Mucosa of rectum (tissue), 2 donors: ENCODE results near the gene ZNF385C.

ENCODE experiments used
- H3K27ac ChIP-seq, 2 donors: one replicate each; pipeline ENCODE4 v1.7.0; 2013; ENCODE audit warnings: inconsistent platforms in 2 of 2, low read depth in 2 of 2, low read length in 2 of 2
- H3K27me3 ChIP-seq, 2 donors: one replicate each; pipeline ENCODE4 v1.7.0; 2013; ENCODE audit warnings: low read length in 2 of 2; ENCODE audit not compliant: control insufficient read depth in 2 of 2, insufficient read depth in 2 of 2
- H3K36me3 ChIP-seq, 2 donors: one replicate each; pipeline ENCODE4 v1.7.0; 2013; ENCODE audit warnings: low read length in 2 of 2; ENCODE audit not compliant: control insufficient read depth in 2 of 2, insufficient read depth in 2 of 2
- H3K4me1 ChIP-seq, 2 donors: one replicate each; pipeline ENCODE4 v1.7.0; 2013; ENCODE audit warnings: low read length in 2 of 2, mild to moderate bottlenecking in 1 of 2; ENCODE audit not compliant: control insufficient read depth in 2 of 2, insufficient read depth in 2 of 2
- H3K4me3 ChIP-seq, 2 donors: one replicate each; pipeline ENCODE4 v1.7.0; 2013; ENCODE audit warnings: low read length in 2 of 2
- H3K9ac ChIP-seq, 2 donors: one replicate each; pipeline ENCODE4 v1.7.0; 2013; ENCODE audit warnings: low read length in 2 of 2, low read depth in 1 of 2, mild to moderate bottlenecking in 1 of 2
- H3K9me3 ChIP-seq, 2 donors: one replicate each; pipeline ENCODE4 v1.7.0; 2013; ENCODE audit warnings: low read length in 2 of 2; ENCODE audit not compliant: control insufficient read depth in 2 of 2
- donor health status: healthy.
- donor health status: Normal muscosa, but diverticular disease.

ZNF385C gene

DNA sequence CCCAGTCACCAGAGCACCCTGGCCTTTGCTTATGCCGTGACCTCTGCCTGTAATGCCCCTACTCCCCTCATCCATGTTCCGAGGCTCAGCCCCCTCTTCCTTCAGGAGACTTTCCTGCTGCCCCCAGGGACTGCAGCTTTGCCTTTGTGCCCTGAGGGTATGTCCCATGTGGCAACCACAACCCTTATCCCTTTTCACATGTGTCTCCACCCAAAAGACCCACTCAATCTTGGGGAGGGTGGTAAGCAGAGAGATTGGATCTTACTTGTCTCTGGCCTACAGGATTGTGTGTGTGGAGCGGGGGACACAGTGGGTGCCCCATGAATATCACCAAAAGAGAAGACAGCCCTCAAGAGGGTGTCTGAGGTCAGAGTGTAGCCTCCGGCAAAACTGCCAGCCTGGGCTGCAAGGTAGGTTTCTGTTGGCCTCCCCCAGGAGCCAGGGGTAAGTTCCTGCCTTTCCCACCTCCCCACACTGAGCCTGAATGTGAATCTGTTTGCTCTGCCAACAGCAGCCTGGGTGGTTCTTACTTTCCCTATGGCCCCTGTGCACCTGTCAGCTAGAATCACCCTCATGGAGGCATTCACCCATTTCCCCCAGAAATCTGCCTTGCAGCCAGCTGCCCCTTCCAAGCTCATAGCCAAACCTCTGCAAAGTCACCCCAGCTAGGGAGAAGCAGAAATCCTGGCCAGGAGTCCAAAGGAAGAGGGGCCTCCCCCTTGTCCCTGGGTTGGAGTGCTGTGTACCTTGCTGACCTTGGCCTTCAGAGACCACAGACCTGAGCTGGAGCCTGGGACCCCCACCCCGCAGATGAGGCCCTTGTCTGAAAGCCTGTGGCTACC, 36.4 kb downstream of the ZNF385C start:
- Histone ChIP-seq H3K27me3 (no peaks in the 10 kb centered on the region), H3K4me1 (peaks cover 0 to 4% of the 10 kb centered on the region in 2 donors), H3K36me3 (no peaks in the 10 kb centered on the region), H3K9ac (no peak overlapping the region), H3K9me3 (no peaks in the 10 kb centered on the region), H3K27ac (no peak overlapping the region), H3K4me3 (no peak overlapping the region)

DNA sequence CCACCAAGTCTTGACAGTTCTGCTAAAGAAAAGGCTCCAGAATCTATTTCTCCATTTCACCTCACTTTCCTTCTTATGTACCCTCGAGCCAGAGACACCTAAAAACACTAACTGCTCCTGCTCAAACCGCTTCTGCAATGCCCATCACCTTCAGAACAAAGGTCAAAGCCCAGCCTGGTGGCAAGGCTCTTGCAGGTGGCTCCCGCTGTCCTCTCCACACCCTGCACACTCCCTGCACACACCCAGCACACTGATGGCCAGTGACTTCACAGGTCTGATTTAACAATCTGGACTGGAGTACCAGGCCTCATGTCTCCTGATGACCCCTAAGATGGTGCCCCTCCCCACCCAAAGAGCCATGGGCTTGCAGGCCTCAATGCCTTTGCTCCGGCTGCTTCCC, 38.0 kb downstream of the ZNF385C start:
- no peaks in the 10 kb centered on the region for H3K27me3 ChIP-seq
- H3K9ac ChIP-seq = no peak overlapping the region
- no peak overlapping the region for H3K27ac ChIP-seq
- H3K9me3 ChIP-seq = no peaks in the 10 kb centered on the region
- H3K36me3 ChIP-seq = no peaks in the 10 kb centered on the region
- H3K4me3 ChIP-seq = no peak overlapping the region
- peaks cover 0 to 4% of the 10 kb centered on the region in 2 donors for H3K4me1 ChIP-seq

DNA sequence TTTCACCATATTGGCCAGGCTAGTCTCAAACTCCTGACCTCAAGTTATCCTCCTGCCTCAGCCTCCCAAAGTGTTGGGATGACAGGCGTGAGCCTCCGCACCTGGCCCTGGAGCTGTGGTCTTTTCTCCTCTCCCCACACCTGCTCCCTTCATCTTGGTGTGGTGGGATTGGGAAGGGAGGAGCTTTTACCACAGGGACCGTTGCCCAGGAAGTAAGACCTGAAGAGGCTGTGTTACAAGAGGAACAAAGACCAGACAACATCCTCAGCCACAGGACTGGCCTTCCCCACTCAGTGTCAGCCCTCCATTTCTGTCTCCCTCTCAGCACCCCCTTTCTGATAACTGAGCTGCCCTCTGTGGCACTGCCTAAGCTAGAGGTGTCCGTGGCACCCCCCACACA, 38.5 kb downstream of the ZNF385C start:
- peaks cover 0 to 4% of the 10 kb centered on the region in 2 donors for H3K4me1 ChIP-seq
- no peaks in the 10 kb centered on the region for H3K27me3 ChIP-seq

DNA sequence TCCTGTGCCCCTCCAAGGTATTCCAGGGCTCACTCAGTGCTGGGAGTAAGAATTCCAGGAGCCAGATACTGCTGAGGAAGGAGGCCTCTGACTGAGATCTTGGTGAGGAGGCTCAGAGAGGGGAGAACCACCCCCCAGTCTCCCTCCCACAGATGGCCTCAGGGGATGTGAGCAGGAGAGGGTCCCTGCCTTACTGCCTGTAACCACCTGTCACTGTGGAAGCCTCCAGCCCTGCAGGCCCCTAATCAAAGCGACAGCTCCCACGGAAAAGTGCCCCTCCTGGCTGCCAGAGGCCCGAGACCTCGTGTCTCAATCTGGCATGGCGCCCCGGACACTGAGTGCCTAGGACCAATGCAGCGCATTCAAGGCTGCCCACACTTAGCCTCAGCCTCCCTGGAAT, 40.2 kb downstream of the ZNF385C start:
- H3K9ac ChIP-seq = no peak overlapping the region

More for the DNA sequence above, 38.5 kb downstream of the ZNF385C start:
- H3K9ac ChIP-seq = no peak overlapping the region
- no peaks in the 10 kb centered on the region for H3K36me3 ChIP-seq
- no peaks in the 10 kb centered on the region for H3K9me3 ChIP-seq
- H3K4me3 ChIP-seq = no peak overlapping the region
- H3K27ac ChIP-seq = no peak overlapping the region

DNA sequence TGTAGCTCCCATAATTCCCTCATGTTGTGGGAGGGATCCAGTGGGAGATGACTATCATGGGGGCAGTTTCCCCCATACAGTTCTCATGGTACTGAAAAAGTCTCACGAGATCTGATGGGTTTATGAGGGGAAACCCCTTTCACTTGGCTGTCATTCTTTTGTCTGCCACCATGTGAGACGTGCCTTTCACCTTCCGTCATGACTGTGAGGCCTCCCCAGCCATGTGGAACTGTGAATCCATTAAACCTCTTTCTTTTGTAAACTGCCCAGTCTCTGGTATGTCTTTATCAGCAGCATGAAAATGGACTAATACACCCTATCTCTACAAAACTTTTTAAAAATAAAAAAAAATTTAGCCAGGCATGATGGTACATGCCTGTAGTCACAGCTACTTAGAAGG, 41.6 kb downstream of the ZNF385C start:
- Histone ChIP-seq H3K9me3 (no peaks in the 10 kb centered on the region), H3K27me3 (peaks cover 0 to 5% of the 10 kb centered on the region in 2 donors), H3K4me3 (no peak overlapping the region), H3K36me3 (no peaks in the 10 kb centered on the region), H3K9ac (no peak overlapping the region), H3K4me1 (peaks cover 0 to 4% of the 10 kb centered on the region in 2 donors), H3K27ac (no peak overlapping the region)

More for the DNA sequence above, 40.2 kb downstream of the ZNF385C start:
- Histone ChIP-seq H3K27ac (no peak overlapping the region), H3K4me3 (no peak overlapping the region), H3K27me3 (peaks cover 0 to 4% of the 10 kb centered on the region in 2 donors), H3K36me3 (no peaks in the 10 kb centered on the region), H3K9me3 (no peaks in the 10 kb centered on the region), H3K4me1 (peaks cover 0 to 4% of the 10 kb centered on the region in 2 donors)

DNA sequence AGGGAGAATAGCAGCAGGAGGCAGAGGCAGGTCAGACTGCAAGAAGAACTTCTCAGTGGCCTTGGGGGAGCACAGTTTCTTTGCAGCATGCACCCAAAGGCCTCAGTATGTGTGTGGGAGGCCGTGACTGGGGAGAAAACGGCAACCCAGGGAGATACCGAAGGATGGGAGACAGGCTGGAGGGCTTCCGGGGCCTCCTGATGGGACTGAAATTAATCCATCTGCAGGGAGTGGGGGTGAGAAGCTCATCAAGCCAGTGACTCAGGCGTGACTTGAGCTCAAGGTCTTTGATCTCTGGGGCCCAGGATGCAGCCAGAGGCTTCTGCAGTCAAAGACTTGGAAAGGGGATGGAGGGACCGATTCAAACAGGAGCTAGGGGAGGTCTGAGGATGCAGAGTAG, 42.8 kb downstream of the ZNF385C start:
- Histone ChIP-seq H3K9ac (no peak overlapping the region), H3K4me3 (no peak overlapping the region), H3K27me3 (peaks cover 0 to 9% of the 10 kb centered on the region in 2 donors), H3K4me1 (peaks cover 0 to 4% of the 10 kb centered on the region in 2 donors), H3K36me3 (no peaks in the 10 kb centered on the region), H3K27ac (no peak overlapping the region), H3K9me3 (no peaks in the 10 kb centered on the region)

DNA sequence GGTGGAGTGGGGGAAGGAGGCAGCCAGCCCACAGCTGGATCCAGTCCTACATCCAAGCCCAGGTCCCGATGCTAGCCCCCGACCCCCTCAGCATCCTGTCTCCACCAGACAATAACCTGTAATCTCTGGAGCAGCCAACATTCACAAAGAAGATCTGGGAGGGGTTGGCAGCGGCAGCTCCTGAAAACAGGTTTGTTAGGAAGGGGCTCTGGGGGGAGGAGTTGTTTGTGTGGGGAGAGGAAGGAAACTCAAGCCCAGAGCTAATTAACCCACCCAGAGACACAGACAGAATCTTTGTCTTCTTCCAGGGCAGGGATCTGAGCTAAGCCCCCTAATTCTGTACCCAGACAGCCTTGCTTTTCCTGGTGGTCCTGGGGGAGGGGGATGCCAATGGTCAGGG, 43.2 kb downstream of the ZNF385C start:
- Histone ChIP-seq H3K27me3 (peaks cover 0 to 9% of the 10 kb centered on the region in 2 donors), H3K9ac (no peak overlapping the region), H3K4me3 (no peak overlapping the region), H3K36me3 (no peaks in the 10 kb centered on the region), H3K27ac (no peak overlapping the region), H3K4me1 (peaks cover 1 to 5% of the 10 kb centered on the region in 2 donors), H3K9me3 (no peaks in the 10 kb centered on the region)

DNA sequence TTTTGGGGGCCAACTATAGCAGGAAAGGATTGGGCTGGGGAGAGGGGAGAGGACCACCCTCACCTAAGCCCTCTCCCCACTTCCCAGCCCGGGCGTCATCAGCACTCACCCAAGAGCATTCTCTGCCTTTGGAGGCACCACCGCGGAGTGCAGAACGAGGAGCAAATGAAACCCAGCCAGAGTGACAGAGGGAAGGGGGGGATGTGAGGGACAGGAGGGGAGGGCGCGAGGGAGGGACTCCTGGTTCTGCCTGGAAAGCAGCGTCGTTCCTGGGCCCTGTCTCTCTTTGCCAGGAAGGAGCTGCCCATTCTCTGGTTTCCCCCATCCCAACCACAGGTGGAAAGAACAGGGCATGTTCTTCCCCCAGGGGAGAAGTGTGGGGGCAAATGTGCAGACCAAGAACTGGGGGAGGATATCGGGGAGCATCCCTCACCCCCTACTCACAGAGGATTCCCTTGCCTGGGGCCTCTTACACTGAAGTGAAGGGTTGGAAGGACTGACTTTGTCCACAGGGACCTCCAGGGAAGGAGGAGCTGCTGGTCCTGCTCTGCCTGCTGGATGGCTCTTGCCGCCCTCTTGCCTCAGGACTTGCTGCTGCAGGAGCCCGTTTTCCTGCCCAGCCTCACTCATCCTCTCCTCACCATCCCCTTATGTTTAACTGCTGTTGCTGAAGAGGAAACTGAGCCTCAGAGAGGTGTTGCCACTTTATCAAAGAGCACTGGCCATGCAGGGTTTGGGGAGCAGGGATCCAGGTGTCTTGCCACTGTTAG, 44.4 kb downstream of the ZNF385C start:
- H3K4me3 ChIP-seq = no peak overlapping the region
- H3K9ac ChIP-seq = no peak overlapping the region
- H3K27me3 ChIP-seq = peaks cover 0 to 9% of the 10 kb centered on the region in 2 donors
- peaks cover 6% of the 10 kb centered on the region in 2 donors for H3K4me1 ChIP-seq
- H3K27ac ChIP-seq = no peak overlapping the region
- H3K9me3 ChIP-seq = no peaks in the 10 kb centered on the region
- H3K36me3 ChIP-seq = no peaks in the 10 kb centered on the region

DNA sequence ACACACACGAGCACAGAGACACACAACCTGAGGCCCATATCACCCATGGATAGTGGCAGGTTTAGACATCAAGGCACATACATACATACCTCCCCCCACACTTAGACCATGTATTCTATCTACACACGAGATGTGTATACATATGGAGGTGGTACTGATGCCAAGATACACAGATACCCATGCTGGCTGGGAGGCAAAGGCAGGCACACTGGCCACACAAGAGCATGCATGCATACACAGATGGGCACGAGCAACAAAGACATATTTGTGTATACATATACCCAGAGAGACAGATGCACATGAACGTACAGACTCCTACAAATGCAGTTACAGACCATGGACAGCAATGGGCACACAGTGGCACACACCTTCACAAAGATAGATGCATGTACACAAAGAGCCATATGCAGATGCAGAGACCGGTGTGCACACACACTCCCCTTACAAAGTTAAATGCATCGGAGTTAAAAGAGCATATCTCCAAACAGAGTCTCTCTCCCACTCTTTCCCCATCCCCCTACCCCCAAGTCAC, 45.9 kb downstream of the ZNF385C start:
- Histone ChIP-seq H3K9ac (no peak overlapping the region), H3K36me3 (no peaks in the 10 kb centered on the region), H3K4me3 (no peak overlapping the region), H3K4me1 (peaks cover 6% of the 10 kb centered on the region in 2 donors), H3K9me3 (no peaks in the 10 kb centered on the region), H3K27me3 (peaks cover 0 to 9% of the 10 kb centered on the region in 2 donors), H3K27ac (no peak overlapping the region)

DNA sequence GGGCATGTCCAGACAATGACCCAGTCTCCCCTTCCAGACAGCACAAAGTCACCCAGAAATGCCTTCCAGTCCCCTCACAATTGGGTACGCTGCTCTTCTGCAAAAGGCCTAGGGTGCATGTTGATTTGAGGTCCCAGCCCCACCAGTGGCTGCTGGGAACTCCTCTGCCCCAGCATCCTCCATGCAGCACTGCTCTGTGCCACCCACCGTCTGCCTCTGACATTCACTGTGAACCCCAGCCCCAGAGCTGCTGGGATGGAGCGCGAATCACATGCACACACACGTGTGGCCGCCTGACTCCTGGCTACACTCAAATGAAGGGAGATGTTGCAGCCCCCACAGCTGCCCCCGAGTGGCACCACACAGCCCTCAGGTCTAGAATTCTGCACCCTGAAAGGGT, 46.6 kb downstream of the ZNF385C start:
- Histone ChIP-seq H3K27me3 (peaks cover 0 to 9% of the 10 kb centered on the region in 2 donors), H3K9ac (no peak overlapping the region), H3K4me3 (no peak overlapping the region), H3K4me1 (peaks cover 6% of the 10 kb centered on the region in 2 donors), H3K27ac (no peak overlapping the region), H3K36me3 (no peaks in the 10 kb centered on the region), H3K9me3 (no peaks in the 10 kb centered on the region)
